Activated naive CD8-positive, alpha-beta T cell treated with anti-CD3 and anti-CD28 coated beads for 36 hours (primary cell): Measurements from ENCODE around the gene SLAMF6. TPM values are rescaled to one million over a fixed set of nuclear protein-coding genes. Genes with fewer than 3 reads are reported as not detected.
"Not testable (repeated sequence)": the region's sequence is repeated elsewhere in the genome, so short reads cannot be mapped to it uniquely, and the experiment has no call there.

Experiments used
- DNase-seq: peaks from one replicate; pipeline ENCODE4 v3.0.0; 2021
- H3K27ac Mint-ChIP-seq: one replicate; pipeline ENCODE4 v1.8.0; 2022; ENCODE audit warnings: mild to moderate bottlenecking, moderate library complexity, mixed read lengths
- H3K27me3 Mint-ChIP-seq: one replicate; pipeline ENCODE4 v1.8.0; 2022; ENCODE audit warnings: mild to moderate bottlenecking, mixed read lengths
- H3K36me3 Mint-ChIP-seq: one replicate; pipeline ENCODE4 v1.8.0; 2021; ENCODE audit warnings: mild to moderate bottlenecking, mixed read lengths
- H3K4me1 Mint-ChIP-seq: one replicate; pipeline ENCODE4 v1.8.0; 2021; ENCODE audit warnings: mixed read lengths
- H3K4me3 Mint-ChIP-seq: one replicate; pipeline ENCODE4 v1.8.0; 2022; ENCODE audit warnings: mild to moderate bottlenecking, moderate library complexity, mixed read lengths
- H3K9me3 Mint-ChIP-seq: one replicate; pipeline ENCODE4 v1.8.0; 2022; ENCODE audit warnings: mixed read lengths
- total RNA-seq, 2 experiments: library from RNA; stranded (reverse); gene quantifications; one replicate each; pipeline ENCODE4 v1.2.3, GENCODE V29; 2021

The SLAMF6 gene
- total RNA-seq, 2 experiments from 2014 or later: 46.8 to 48.1 TPM

GRCh38 chr1:160503087-160503486 lies 20.0 kb downstream of the SLAMF6 start:
- H3K4me1 Mint-ChIP-seq: peaks cover 45% of the 10 kb centered on the region
- no peak for DNase-seq
- H3K36me3 Mint-ChIP-seq: peaks cover 90% of the 10 kb centered on the region
- peak overlapping the region; percentile 3 for H3K27ac Mint-ChIP-seq
- no peaks in the 10 kb centered on the region for H3K27me3 Mint-ChIP-seq
- no peak overlapping the region for H3K4me3 Mint-ChIP-seq
- H3K9me3 Mint-ChIP-seq: peaks cover 52% of the 10 kb centered on the region

DNA sequence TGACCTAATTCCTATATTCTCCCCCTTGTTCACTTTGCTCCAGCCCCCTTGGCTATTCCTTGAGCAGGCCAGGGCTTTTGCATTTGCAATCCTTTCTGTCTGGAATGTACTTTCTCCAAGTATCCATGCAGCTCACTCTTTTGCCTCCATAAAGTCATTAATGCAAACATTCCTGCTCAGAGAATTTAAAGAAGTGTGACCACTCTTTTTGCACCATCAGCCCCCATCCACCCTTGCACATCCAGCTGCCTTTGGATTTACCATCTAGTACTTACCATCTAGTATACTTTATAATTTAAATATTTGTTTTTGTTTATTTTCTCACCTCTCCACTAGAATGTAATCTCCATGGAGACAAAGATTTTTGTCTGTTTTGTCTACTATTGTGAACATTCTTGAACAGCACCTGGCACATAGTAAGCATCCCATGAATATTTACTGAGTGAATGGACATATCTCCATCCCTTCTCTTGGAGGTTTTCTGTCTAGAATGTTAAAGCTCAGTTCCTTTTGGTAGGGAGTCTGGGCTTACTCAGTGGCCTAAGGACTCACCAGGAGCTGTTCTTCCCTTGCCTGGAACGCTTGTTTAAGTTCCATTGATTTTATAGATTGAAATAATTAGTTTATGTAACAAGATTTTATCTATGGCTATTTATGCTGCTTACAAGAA lies 22.6 kb downstream of the SLAMF6 start:
- H3K9me3 Mint-ChIP-seq: peaks cover 31% of the 10 kb centered on the region
- H3K4me3 Mint-ChIP-seq: no peak overlapping the region
- H3K4me1 Mint-ChIP-seq: peaks cover 55% of the 10 kb centered on the region

GRCh38 chr1:160499631-160500030 lies 23.4 kb downstream of the SLAMF6 start:
- no peaks in the 10 kb centered on the region for H3K27me3 Mint-ChIP-seq
- DNase-seq: no peak
- no peak overlapping the region for H3K4me3 Mint-ChIP-seq
- peaks cover 31% of the 10 kb centered on the region for H3K9me3 Mint-ChIP-seq
- peaks cover 58% of the 10 kb centered on the region for H3K4me1 Mint-ChIP-seq
- H3K36me3 Mint-ChIP-seq: peaks cover 65% of the 10 kb centered on the region
- no peak overlapping the region for H3K27ac Mint-ChIP-seq

More for the DNA sequence above, 22.6 kb downstream of the SLAMF6 start:
- Mint-ChIP-seq H3K27me3 (no peaks in the 10 kb centered on the region), H3K36me3 (peaks cover 72% of the 10 kb centered on the region), H3K27ac (no peak overlapping the region)
- DNase-seq: no peak

- H3K4me1 Mint-ChIP-seq: peaks cover 52% of the 10 kb centered on the region
- not testable (repeated sequence) for H3K4me3 Mint-ChIP-seq, H3K27me3 Mint-ChIP-seq, DNase-seq
- peaks cover 31% of the 10 kb centered on the region for H3K9me3 Mint-ChIP-seq
- H3K36me3 Mint-ChIP-seq: peaks cover 55% of the 10 kb centered on the region
- peak overlapping the region; percentile 43 for H3K27ac Mint-ChIP-seq
Measured at GRCh38 chr1:160498301-160499065, 24.6 kb downstream of the SLAMF6 start.

DNA sequence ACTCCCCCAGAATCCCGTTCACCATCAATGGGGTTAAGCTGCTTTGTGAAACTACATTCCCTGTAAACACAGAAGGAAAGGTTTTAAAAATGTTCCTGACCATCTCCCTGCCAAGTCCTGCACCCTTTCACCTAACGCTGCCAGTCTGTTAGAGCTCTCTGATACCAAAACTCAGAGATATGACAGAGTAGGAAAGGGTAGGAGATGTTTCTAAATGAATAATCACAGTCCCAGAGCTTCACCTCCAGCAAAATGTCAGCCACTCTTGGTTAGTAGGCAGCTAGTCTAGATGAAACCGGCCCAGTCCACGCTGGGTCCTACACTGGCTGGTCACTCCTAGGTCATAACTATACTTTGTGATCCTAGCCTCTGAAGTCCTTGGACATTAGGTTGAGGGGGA lies 26.7 kb downstream of the SLAMF6 start:
- Mint-ChIP-seq H3K9me3 (peaks cover 24% of the 10 kb centered on the region), H3K27ac (peak overlapping the region; percentile 9), H3K27me3 (no peaks in the 10 kb centered on the region), H3K36me3 (peaks cover 35% of the 10 kb centered on the region), H3K4me1 (peaks cover 35% of the 10 kb centered on the region), H3K4me3 (no peak overlapping the region)
- DNase-seq: no peak

DNA sequence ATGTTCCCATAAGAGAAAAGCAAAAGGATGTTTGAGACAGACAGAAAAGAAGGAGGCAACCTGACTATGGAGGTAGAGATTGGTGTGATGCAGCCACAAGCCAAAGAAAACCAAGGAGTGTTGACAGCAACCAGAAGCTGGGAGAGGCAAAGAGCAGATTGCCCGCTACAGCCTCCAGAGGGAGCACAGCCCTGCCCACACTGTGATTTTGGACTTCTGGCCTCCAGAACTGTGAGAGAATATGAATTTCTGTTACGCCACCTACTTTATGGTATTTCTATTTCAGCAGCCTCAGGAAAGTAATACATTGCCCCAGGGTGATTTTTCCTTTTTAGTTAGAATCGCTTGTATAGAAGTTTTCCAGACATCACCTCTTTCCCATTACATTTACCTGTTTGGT lies 28.4 kb downstream of the SLAMF6 start:
- DNase-seq: no peak
- H3K4me3 Mint-ChIP-seq: no peak overlapping the region
- H3K27ac Mint-ChIP-seq: no peak overlapping the region
- H3K27me3 Mint-ChIP-seq: no peaks in the 10 kb centered on the region
- peaks cover 19% of the 10 kb centered on the region for H3K9me3 Mint-ChIP-seq
- peaks cover 36% of the 10 kb centered on the region for H3K4me1 Mint-ChIP-seq
- H3K36me3 Mint-ChIP-seq: peaks cover 37% of the 10 kb centered on the region

DNA sequence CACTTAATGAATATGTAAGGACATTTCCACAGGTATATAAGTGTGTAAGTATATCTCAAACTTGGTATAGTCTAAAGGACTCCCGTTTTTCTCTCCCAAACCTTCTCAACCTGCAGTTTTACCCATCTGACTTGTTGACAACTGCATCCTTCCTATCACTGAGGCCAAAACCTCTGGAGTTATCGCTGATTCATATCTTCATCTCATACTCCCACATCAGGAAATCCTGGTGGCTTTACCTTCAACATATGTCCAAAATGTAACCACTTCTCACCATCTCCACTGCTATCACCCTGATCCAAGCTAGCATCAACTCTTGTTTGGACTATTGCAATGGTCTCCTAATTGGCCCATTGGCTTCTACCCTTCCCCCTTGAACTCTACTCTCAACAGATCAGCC lies 30.4 kb downstream of the SLAMF6 start:
- no peaks in the 10 kb centered on the region for H3K27me3 Mint-ChIP-seq
- H3K36me3 Mint-ChIP-seq: peaks cover 32% of the 10 kb centered on the region
- no peak overlapping the region for H3K4me3 Mint-ChIP-seq
- H3K4me1 Mint-ChIP-seq: peaks cover 28% of the 10 kb centered on the region
- DNase-seq: no peak
- no peak overlapping the region for H3K27ac Mint-ChIP-seq
- H3K9me3 Mint-ChIP-seq: peaks cover 4% of the 10 kb centered on the region

GRCh38 chr1:160491981-160492380 lies 31.1 kb downstream of the SLAMF6 start:
- Mint-ChIP-seq H3K27ac (no peak overlapping the region), H3K4me3 (no peak overlapping the region), H3K36me3 (peaks cover 31% of the 10 kb centered on the region), H3K4me1 (peaks cover 23% of the 10 kb centered on the region), H3K9me3 (peaks cover 4% of the 10 kb centered on the region), H3K27me3 (no peaks in the 10 kb centered on the region)
- no peak for DNase-seq

GRCh38 chr1:160491017-160491416 lies 32.0 kb downstream of the SLAMF6 start:
- Mint-ChIP-seq H3K27me3 (no peaks in the 10 kb centered on the region), H3K27ac (peak overlapping the region; percentile 30), H3K36me3 (peaks cover 41% of the 10 kb centered on the region), H3K9me3 (peaks cover 6% of the 10 kb centered on the region), H3K4me1 (peaks cover 20% of the 10 kb centered on the region), H3K4me3 (no peak overlapping the region)
- DNase-seq: no peak

DNA sequence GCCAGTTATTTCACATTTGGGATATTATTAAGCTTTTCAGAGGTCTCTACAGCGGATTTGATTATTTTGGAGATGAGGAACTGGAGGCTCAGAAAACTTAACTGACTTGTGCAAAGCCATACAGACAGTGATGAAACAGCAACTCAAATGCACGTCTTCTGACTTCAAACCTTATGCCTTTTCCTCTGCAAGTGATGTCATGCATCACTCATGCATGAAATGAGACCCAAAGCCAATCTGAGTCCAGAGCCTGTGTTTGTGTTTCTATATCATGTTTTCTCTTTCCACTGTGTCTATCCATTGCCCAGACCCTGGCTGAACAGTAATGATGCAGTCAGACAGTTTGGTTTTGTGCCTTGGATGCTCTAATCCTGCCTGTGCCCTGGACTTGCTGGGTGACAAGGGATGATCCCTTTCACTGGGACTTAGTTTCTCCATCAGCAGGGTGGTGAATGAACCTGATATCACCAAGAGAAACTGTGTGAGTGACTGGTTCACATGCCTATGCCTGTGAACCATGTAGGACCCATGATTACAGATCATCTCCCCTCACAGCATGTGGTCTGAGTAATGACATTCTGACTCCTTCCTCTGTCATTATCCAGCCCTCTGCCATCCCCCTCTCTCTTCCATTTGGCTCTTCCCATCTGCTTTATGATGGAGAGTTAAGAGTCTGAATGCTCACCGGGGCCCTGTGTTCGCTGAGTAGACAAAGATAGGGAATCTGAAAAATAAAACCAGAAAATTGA lies 33.4 kb downstream of the SLAMF6 start:
- Mint-ChIP-seq H3K27me3 (no peaks in the 10 kb centered on the region), H3K36me3 (peaks cover 50% of the 10 kb centered on the region), H3K9me3 (peaks cover 8% of the 10 kb centered on the region), H3K4me1 (peaks cover 9% of the 10 kb centered on the region), H3K4me3 (no peak overlapping the region), H3K27ac (peak overlapping the region; percentile 40)
- no peak for DNase-seq

DNA sequence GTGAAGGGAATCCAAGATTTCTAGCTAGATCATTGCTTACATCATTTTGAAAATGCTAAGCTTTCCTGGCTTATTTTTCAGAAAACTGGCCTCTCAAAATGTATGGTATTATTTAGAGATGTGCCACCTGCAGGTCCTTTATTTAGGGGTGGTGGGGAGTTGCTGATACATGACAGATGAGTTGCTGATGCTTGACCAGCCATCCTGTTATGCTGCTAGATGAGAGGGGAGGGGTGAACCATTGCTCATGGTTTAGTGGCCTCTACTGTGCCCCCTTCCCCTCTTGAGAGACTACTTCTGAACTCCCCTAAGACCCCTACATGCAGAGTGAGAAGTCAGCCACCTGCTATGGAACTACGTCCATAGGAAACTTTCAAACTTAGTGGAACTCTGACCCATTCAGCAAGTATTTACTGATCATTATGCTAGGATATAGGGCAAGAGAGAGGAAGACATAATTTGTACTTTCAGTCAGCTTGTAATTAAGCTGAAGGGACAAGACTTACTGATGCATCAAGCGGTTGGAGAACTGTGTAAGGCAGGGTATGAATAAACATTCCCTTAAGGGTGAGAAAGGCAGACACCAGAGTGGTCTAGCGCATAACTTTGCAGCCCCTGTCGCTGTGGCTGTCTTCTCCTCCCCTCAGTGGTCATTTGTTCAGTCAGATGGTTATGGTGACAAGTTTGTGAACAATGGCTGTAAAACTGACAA lies 34.6 kb downstream of the SLAMF6 start:
- Mint-ChIP-seq H3K4me1 (peaks cover 13% of the 10 kb centered on the region), H3K4me3 (no peak overlapping the region), H3K9me3 (peaks cover 9% of the 10 kb centered on the region), H3K36me3 (peaks cover 58% of the 10 kb centered on the region), H3K27ac (peak overlapping the region; percentile 40), H3K27me3 (no peaks in the 10 kb centered on the region)
- DNase-seq: no peak

DNA sequence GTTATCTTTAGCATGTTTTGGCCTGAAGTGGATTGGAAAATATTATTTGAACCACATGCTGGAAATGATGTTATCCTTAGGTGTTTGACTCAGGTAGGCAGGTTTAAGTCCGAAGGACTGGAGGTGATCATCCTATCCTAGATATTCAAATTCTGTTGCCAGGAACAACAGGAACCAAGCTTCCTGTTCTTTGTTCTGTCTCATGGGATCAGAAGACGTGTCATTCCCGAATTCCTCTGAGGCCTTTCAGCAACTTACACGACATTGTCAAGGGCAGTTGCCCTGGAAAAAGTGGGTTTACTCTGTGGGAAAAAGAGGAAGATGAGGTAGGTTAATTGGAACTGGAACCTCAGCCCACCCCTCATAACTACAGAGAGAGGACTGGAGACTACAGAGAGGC lies 36.6 kb downstream of the SLAMF6 start:
- Mint-ChIP-seq H3K4me1 (peaks cover 21% of the 10 kb centered on the region), H3K9me3 (peaks cover 18% of the 10 kb centered on the region), H3K27ac (peak overlapping the region; percentile 68), H3K4me3 (no peak overlapping the region), H3K36me3 (peaks cover 70% of the 10 kb centered on the region), H3K27me3 (no peaks in the 10 kb centered on the region)
- no peak for DNase-seq

DNA sequence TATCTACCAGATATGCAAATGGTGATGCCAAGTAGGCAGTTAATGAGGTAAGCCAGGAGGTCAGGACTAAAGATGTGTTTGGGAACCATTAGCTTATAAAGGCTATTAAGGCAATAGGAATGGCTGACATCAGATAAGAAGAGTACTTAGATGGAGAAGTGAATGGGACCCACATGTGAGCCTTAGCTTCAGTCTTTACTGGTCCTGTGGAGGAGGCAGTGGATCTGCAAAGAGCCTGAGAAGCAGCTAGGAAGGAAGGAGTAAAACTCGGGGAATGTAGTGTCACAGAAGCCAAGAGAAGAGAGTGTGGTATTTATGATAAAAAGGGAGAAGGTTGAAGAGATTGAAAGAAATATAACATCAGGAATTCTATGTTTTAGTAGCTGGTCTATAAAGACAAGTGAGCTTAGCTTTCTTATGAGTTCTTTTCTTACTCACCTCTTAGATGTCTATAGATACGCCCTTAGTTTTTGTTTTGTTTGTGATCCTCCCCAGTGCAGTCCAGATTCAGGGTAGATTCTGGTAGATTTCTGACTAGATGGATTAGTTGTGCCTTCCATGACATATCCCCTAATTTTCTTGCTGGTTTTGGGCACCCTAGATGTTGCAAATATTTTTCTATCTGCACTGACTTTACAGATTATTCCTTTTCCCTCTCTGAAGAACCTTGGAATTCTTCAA lies 39.4 kb downstream of the SLAMF6 start:
- Mint-ChIP-seq H3K4me3 (no peak overlapping the region), H3K27ac (peak overlapping the region; percentile 57), H3K27me3 (no peaks in the 10 kb centered on the region), H3K4me1 (peaks cover 18% of the 10 kb centered on the region), H3K9me3 (peaks cover 33% of the 10 kb centered on the region), H3K36me3 (peaks cover 65% of the 10 kb centered on the region)
- DNase-seq: no peak

- peaks cover 18% of the 10 kb centered on the region for H3K4me1 Mint-ChIP-seq
- no peaks in the 10 kb centered on the region for H3K27me3 Mint-ChIP-seq
- no peak overlapping the region for H3K4me3 Mint-ChIP-seq
- peaks cover 60% of the 10 kb centered on the region for H3K36me3 Mint-ChIP-seq
- H3K27ac Mint-ChIP-seq: peak overlapping the region; percentile 67
- no peak for DNase-seq
- H3K9me3 Mint-ChIP-seq: peaks cover 40% of the 10 kb centered on the region
Measured at GRCh38 chr1:160481979-160482596, 41.0 kb downstream of the SLAMF6 start.
